HG03432 (cell line): ENCODE data around the gene LRRK1.

Experiments used
- ATAC-seq: cut with Tn5 transposase; IDR thresholded peaks from one replicate; pipeline ENCODE4 v1.9.1; 2021; ENCODE audit warnings: mild to moderate bottlenecking, moderate library complexity; ENCODE audit not compliant: unreplicated experiment

LRRK1 gene

DNA sequence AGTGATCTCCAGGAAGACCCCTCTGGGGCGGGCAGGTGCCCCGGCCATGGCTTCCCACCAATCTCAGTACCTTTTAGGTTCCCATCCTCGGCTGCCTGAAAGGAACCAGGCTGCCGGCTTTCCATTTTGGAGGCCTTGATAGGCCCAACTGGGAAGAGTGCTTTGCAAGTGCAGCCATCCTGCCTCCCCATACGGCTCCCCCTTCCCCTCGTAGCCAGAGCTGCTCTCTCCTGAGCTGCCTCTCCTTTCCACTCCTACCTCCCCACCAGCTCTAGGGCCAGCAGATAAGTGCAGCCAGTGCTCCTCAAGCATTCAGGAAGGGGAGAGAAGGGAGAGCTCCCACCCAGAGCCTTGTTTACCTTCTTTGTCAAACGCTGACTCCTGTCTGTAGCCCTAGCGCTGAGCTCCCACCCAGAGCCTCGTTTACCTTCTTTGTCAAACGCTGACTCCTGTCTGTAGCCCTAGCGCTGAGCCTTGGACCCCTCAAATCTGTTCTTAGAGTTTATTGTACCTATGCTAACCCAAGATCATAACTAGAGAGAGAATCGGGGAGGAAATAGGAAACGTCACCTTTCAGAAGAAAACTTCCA is 133.0 kb downstream of the LRRK1 start:
- no peak for ATAC-seq

- no peak for ATAC-seq
Observed at GRCh38 chr15:101052681-101053121, 133.5 kb downstream of the LRRK1 start.

- no peak for ATAC-seq
Observed at GRCh38 chr15:101053261-101053660, 134.1 kb downstream of the LRRK1 start.

DNA sequence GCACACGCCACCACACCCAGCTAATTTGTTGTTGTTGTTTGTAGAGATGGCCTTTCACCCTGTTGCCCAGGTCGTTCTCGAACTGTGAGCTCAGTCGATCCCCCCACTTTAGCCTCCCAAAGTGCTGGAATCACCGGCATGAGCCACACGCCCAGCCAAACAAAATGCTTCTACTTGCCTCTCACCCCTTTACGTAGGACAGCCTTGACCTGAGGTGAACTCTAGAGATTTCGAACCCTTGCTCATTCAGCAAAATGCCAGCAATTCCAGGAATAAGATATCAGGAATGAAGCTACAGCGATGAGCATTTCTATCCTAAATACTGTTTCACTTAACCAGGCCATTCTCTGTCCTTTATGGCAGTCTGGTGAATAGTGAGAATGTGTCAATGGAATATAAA is 135.0 kb downstream of the LRRK1 start:
- ATAC-seq: no peak

- ATAC-seq: no peak
Observed at GRCh38 chr15:101054991-101055390, 135.8 kb downstream of the LRRK1 start.

GRCh38 chr15:101055411-101055810 is 136.3 kb downstream of the LRRK1 start:
- ATAC-seq: no peak

DNA sequence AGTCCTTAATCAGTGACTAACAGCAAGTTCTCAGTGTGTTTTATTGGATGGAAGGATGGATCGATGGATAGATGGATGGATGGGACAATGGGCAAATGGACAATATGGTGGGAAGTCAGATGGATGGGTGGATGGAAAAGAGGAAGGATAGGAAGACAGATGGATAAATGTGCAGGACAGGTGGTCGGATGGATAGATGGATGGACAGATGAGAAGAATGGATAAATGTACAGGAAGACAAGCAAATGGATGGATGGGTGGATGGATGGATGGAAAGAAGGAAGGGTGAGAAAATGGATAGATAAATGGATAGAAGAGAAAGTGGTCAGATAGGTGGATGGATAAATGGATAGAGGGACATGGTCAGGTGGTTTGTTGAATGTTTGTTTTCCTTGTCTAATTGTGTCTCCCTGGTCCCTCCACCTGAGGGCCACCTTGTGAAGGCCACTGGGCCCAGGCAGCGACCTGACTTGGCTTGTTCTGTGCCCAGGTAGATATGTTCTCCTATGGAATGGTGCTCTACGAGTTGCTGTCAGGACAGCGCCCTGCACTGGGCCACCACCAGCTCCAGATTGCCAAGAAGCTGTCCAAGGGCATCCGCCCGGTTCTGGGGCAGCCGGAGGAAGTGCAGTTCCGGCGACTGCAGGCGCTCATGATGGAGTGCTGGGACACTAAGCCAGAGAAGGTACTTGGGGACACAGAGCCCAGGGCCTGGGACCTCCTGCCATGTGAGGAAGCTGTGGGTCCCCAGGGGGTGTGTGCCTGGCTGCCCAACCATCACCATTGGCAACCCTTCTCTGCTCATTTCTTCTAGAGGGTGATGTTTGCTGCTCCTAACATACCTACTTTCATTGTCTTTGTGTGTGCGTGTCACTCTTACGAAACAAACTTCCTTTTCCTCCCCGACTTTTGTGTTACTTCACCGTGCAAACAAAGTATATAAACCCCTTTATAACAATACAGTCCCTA is 137.5 kb downstream of the LRRK1 start:
- ATAC-seq: no peak

- ATAC-seq: no peak
Observed at GRCh38 chr15:101057841-101058407, 138.8 kb downstream of the LRRK1 start.

- no peak for ATAC-seq
Observed at GRCh38 chr15:101058735-101059134, 139.6 kb downstream of the LRRK1 start.

GRCh38 chr15:101059381-101060341 is 140.5 kb downstream of the LRRK1 start:
- ATAC-seq: no peak

DNA sequence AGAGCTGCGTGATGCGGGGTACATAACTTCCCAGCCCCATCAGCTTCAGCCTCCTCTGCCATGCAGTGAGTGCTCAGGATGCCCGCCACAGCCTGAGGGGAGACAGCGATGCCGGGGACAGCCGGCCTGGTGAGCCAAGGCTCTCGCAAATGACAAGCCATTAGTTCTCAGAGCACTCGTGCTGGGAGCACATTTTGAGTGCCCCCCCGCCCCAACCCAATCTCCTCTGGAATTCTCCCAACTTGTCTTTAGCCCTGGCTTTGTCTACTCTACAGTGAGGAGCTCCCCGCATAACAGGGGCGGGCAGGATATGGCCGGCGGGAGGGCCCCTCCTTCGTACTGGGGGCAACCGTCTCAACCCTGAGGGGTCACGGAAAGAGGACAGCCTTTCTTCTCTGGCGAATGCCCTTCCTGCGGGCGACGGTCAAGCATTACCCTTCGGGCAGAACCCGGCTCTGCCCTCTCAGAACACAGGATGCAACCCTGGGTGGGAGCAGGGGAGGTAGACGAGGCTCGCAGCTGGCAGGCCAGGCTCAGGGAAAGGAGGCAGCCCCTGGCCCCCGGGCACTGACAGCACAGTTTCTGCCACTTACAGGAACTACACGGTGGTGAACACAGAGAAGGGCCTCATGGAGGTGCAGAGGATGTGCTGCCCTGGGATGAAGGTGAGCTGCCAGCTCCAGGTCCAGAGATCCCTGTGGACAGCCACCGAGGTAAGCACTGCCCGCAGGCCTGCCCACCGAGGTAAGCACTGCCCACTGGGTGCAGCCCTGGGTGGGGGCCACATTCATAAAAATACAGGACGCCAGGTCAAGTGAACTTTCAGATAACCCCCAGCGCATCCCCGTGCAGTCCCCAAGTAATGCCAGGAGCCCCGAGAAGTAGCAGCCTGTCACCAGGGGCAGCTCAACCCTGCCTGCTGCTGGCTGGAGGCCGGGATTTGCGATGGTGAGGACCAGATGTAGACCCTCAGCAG is 141.7 kb downstream of the LRRK1 start:
- no peak for ATAC-seq

- ATAC-seq: no peak
Observed at GRCh38 chr15:101062063-101062462, 142.9 kb downstream of the LRRK1 start.

GRCh38 chr15:101062471-101063171 is 143.5 kb downstream of the LRRK1 start:
- ATAC-seq: peak; percentile 60

GRCh38 chr15:101063212-101063611 is 144.1 kb downstream of the LRRK1 start:
- no peak for ATAC-seq

GRCh38 chr15:101063891-101064794 is 145.0 kb downstream of the LRRK1 start:
- ATAC-seq: no peak

GRCh38 chr15:101064795-101065569 is 145.8 kb downstream of the LRRK1 start:
- ATAC-seq: no peak

DNA sequence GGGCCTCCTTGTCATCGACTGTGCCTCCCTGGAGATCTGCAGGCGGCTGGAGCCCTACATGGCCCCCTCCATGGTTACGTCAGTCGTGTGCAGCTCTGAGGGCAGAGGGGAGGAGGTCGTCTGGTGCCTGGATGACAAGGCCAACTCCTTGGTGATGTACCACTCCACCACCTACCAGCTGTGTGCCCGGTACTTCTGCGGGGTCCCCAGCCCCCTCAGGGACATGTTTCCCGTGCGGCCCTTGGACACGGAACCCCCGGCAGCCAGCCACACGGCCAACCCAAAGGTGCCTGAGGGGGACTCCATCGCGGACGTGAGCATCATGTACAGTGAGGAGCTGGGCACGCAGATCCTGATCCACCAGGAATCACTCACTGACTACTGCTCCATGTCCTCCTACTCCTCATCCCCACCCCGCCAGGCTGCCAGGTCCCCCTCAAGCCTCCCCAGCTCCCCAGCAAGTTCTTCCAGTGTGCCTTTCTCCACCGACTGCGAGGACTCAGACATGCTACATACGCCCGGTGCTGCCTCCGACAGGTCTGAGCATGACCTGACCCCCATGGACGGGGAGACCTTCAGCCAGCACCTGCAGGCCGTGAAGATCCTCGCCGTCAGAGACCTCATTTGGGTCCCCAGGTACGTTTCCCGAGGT is 146.5 kb downstream of the LRRK1 start:
- ATAC-seq: no peak
